Measurements from ENCODE around the gene HOMER3.

DNA sequence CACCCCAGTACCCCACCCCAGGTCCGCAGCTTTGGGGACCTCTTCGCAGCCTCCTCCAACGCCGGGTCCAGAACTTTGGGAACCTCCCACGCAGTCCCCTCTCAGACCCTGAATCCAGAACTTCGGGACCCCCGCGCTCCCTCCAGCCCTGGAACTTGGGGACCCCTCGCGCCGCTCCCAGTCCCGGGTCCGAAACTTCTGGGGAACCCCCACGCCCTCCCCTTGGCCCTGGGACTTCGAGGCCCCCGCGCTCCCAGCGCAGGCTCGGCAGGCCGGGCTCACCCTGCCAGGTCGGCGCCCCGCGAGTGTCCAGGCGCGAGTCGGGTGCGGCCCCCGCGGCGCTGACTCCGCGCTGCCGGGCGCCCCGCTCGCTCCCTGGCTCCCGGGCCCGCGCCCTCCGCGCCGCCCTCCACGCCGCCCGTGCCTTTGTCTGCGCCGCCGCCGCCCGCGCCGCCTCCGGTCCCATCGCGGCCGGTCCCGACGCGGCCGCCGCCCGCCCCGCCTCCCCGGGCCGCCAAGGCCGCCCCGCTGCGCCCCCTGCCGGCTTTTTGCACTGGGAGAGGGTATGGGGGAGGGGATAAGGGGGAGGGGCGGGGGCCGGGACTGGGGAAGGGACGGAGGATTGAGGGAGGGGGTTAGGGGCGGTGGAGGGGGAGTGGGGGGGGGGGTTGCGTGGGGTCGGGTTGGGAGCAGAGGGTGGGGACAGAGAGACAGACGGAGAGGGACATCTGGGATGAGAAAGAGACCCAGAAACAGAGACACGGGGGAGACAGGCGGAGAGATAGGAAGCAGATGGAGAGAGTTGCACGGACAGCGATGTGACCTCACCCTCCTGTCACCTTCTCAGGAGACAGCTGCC is at the start of gene HOMER3:
- TF ChIP-seq POLR2A (IDR thresholded peaks at IDR 0.05): no peak
- TF ChIP-seq, protein P1, sequence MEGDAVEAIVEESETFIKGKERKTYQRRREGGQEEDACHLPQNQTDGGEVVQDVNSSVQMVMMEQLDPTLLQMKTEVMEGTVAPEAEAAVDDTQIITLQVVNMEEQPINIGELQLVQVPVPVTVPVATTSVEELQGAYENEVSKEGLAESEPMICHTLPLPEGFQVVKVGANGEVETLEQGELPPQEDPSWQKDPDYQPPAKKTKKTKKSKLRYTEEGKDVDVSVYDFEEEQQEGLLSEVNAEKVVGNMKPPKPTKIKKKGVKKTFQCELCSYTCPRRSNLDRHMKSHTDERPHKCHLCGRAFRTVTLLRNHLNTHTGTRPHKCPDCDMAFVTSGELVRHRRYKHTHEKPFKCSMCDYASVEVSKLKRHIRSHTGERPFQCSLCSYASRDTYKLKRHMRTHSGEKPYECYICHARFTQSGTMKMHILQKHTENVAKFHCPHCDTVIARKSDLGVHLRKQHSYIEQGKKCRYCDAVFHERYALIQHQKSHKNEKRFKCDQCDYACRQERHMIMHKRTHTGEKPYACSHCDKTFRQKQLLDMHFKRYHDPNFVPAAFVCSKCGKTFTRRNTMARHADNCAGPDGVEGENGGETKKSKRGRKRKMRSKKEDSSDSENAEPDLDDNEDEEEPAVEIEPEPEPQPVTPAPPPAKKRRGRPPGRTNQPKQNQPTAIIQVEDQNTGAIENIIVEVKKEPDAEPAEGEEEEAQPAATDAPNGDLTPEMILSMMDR (IDR thresholded peaks at IDR 0.05): peak in 7 of 12 donors; percentile 13 to 47 (median 32)

Data from heart left ventricle (tissue), 13 donors.